Lower lobe of right lung (tissue), 2 donors: ENCODE results near the gene R3HDM2. TPM values are rescaled to one million over a fixed set of nuclear protein-coding genes. Genes with fewer than 3 reads are reported as not detected.
A peak's percentile ranks its signal among the peaks of the same experiment; 100 is the strongest.

Experiments used
- ATAC-seq, 2 donors: fragments of 200-7000 bp; cut with Tn5 transposase; one replicate each; pipeline ENCODE4 v1.9.1; 2020 to 2022; ENCODE audit warnings: mild to moderate bottlenecking in 2 of 2, moderate library complexity in 2 of 2
- DNase-seq: peaks from one replicate; pipeline ENCODE4 v3.0.0-alpha.2; 2020
- H3K27ac ChIP-seq: fragments of 200-600 bp; one replicate; pipeline ENCODE4 v1.8.0; 2022
- H3K27me3 ChIP-seq: fragments of 200-600 bp; one replicate; pipeline ENCODE4 v1.8.0; 2022; ENCODE audit warnings: low read depth
- H3K36me3 ChIP-seq: fragments of 200-600 bp; one replicate; pipeline ENCODE4 v1.8.0; 2022; ENCODE audit warnings: mild to moderate bottlenecking
- H3K4me1 ChIP-seq: fragments of 200-600 bp; one replicate; pipeline ENCODE4 v1.8.0; 2022
- H3K4me3 ChIP-seq: fragments of 200-600 bp; one replicate; pipeline ENCODE4 v1.8.0; 2022; ENCODE audit warnings: mild to moderate bottlenecking
- H3K9me3 ChIP-seq: fragments of 200-600 bp; one replicate; pipeline ENCODE4 v1.8.0; 2022
- intact Hi-C: fragments of 100-400 bp; cut with DNase I; formaldehyde crosslinking; loops from one replicate; pipeline ENCODE4 v1.11.0; 2022
- total RNA-seq: library from RNA; stranded (reverse); fragmentation: NEBNext Ultra II Directional; extraction: Animal tissue kit (Norgen Biotek cat#: 25700); gene quantifications from one replicate; pipeline ENCODE4 v1.2.1, GENCODE V29; 2021
- TF ChIP-seq, protein P1 (sequence below): fragments of 200-600 bp; IDR thresholded peaks from one replicate; pipeline ENCODE4 v1.8.0; 2022; ENCODE audit warnings: antibody characterized with exemption, mild to moderate bottlenecking
- donor health status: DM: no; HTN: yes; CAD: no; lungs with severe emphysema.

R3HDM2 gene
- total RNA-seq, 1 donor from 2014 or later = 79.3 TPM

DNA sequence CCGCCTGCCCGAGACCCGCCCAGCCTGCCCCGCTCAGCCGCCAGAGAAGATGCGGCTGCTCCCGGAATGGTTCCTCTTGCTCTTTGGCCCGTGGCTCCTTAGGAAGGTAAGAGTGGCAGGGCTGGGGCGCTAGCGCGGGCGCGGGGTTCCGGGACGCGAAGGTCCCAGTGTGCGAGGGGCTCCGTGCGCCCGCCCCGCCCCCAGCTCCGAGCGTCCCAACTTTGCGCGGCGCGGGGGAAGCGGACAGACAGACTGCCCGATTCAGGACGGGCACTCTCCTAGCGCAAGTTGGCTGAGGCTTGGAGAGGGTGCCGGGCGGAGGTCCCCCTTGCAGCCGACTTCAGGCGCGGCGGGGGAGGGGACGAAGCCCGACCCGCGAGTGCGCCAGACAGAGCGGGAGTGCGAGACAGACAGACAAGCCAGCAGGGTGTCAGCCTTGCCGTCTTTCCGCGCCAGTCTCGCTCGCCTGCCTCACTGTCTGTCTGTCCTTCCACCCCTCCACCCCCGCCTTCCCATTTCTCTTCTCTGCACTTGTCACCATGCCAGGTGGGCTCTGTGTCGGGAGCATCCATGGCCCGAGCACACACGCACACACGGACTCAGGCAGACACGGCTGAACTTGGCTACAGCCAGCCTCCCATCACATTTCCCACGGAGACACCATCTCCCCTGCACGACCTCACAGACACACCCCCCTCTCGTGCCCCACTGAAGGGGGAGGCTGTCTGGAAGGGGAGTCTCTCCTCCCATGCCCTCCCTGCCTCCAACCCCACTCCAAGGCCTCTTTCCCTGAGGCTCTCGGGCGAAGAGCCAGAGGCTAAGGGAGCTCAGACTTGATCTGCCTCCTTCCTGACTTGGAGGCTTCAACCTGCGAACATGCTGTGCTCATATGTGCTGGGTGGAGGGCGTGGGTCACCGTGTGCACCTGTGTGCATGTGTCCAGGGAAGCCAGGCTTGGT is 213.6 kb downstream of the R3HDM2 start:
- no peak for DNase-seq
- H3K27ac ChIP-seq = no peak overlapping the region
- no peaks in the 10 kb centered on the region for H3K9me3 ChIP-seq
- H3K27me3 ChIP-seq = peaks cover 79% of the 10 kb centered on the region
- H3K4me1 ChIP-seq = peaks cover 39% of the 10 kb centered on the region
- peaks cover 6% of the 10 kb centered on the region for H3K36me3 ChIP-seq
- intact Hi-C loops = no loop called here
- no peak for ATAC-seq
- TF ChIP-seq, protein P1, sequence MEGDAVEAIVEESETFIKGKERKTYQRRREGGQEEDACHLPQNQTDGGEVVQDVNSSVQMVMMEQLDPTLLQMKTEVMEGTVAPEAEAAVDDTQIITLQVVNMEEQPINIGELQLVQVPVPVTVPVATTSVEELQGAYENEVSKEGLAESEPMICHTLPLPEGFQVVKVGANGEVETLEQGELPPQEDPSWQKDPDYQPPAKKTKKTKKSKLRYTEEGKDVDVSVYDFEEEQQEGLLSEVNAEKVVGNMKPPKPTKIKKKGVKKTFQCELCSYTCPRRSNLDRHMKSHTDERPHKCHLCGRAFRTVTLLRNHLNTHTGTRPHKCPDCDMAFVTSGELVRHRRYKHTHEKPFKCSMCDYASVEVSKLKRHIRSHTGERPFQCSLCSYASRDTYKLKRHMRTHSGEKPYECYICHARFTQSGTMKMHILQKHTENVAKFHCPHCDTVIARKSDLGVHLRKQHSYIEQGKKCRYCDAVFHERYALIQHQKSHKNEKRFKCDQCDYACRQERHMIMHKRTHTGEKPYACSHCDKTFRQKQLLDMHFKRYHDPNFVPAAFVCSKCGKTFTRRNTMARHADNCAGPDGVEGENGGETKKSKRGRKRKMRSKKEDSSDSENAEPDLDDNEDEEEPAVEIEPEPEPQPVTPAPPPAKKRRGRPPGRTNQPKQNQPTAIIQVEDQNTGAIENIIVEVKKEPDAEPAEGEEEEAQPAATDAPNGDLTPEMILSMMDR = no peak
- H3K4me3 ChIP-seq = peak overlapping the region; percentile 52

DNA sequence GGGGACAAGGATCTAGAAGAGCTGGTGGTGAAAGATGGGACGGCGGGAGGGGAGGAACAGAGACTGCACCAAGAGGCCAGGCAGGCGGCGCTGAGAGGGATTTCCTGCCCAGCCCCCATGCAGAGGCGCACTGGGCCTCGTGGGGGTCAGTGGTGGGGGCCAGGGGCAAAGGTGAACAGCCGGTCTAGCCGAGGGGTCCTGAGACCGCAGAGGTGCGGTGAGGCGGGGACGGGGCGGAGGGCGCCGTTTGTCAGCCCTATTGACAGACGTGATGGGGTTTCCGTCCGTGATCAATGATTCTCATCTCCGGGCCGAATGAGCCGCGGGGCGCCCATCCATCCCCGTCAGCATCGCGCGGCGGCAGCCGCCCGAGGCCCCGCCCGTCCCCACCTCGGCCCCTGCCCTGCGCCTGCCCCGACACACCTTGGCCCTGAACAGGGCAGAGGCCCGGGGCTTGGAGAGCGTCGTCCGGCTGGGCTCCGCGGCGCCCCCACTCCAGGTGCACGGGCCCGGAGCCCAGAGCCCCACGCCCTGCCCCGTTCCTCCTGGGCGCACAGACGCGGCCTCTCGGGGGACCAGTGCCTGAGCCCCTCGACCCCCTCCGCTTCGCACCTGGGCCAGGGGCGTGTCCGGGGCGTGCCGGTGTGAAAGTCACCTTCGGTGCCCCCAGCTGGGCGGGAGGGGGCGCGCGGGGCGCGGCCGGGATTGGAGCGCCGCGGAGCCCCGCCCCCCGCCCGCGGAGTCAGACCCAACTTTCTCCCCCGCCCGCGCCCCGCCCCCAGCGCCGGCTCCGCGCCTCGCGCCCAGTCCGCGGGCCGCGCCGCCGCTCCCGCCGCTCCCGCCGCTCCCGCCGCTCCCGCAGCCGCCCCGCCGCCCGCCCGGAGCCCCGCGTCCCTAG is 214.6 kb downstream of the R3HDM2 start, which contains the start of gene NXPH4:
Gene NXPH4 (plus strand): TSS at position 781 of the 898 bp plus-strand sequence. CDS start 176 bp downstream, outside the sequence.
- Histone ChIP-seq H3K27me3 (peaks cover 69% of the 10 kb centered on the region), H3K9me3 (no peaks in the 10 kb centered on the region), H3K4me1 (peaks cover 39% of the 10 kb centered on the region), H3K36me3 (peaks cover 15% of the 10 kb centered on the region), H3K27ac (no peak within 1 kb of the TSS), H3K4me3 (peak within 1 kb of the TSS; percentile 52)
- TF ChIP-seq, protein P1 = no peak
- ATAC-seq (peak; percentile 5 to 6), DNase-seq (no peak)
- intact Hi-C loops = no loop called here

DNA sequence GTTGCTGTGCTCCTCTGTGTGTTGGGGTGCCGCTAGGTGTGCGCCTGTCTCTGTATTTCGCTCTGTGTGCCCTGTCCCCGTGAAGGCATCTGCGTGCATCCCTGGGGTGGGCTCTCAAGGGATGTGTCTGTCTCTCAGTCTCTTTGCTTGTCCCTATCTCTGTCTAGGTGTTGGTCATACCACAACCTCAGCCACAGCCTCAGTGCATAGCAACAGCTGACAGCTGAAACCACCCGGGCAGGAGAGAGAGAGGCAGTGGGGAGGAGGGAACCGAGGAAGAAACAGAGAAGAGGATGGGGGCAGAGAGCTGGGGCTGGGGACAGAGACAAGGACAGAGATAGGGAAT is 215.2 kb downstream of the R3HDM2 start:
- TF ChIP-seq, protein P1 = no peak
- DNase-seq (no peak), ATAC-seq (peak in 1 of 2 donors; percentile 1)
- Histone ChIP-seq H3K4me3 (no peak overlapping the region), H3K36me3 (peaks cover 21% of the 10 kb centered on the region), H3K9me3 (no peaks in the 10 kb centered on the region), H3K4me1 (peaks cover 39% of the 10 kb centered on the region), H3K27ac (no peak overlapping the region), H3K27me3 (peaks cover 64% of the 10 kb centered on the region)
- intact Hi-C loops = no loop called here

DNA sequence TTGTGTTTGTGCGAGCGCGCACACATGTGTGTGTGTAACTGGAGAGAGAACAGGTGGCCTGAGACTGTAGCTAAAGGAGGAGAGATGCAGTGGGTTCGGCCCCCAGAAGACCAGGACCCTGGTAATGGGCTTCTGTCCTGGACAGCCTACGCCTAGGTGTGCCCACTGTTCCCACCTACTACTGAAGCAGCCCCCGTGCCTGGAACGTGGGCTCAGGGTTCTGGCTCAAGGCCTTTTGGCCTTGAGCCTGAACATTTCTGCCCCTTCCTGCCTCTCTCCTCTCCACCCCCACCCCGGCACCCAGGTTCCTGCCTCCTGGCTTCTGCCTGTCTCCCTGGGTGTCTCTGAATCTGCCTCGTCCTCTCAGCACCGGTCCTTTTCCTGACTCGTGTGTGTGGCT is 215.8 kb downstream of the R3HDM2 start:
- Histone ChIP-seq H3K36me3 (peaks cover 27% of the 10 kb centered on the region), H3K4me3 (no peak overlapping the region), H3K4me1 (peaks cover 39% of the 10 kb centered on the region), H3K27me3 (peaks cover 59% of the 10 kb centered on the region), H3K27ac (no peak overlapping the region), H3K9me3 (no peaks in the 10 kb centered on the region)
- TF ChIP-seq, protein P1 = no peak
- ATAC-seq (no peak), DNase-seq (no peak)
- intact Hi-C loops = no loop called here

DNA sequence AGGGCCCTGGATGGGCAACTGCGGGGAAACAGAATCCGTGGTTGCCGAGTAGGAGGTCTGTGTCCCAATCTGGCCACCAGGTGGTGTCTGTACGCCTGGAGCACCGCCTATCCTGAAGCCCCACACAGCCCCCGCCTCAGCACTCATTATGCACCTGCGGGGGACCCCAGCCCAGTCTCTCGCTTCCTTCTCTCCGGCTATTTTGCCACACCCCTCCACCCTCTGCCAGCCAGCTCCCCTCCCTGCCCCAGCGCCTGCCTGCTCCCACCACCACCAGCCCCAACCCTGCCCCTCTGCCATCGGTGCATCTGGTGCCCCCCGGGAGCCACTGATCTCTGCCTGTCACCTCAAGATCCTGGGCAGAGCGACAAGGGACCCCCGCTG is 216.5 kb downstream of the R3HDM2 start:
- Histone ChIP-seq H3K27me3 (peaks cover 52% of the 10 kb centered on the region), H3K4me3 (no peak overlapping the region), H3K36me3 (peaks cover 34% of the 10 kb centered on the region), H3K27ac (no peak overlapping the region), H3K9me3 (no peaks in the 10 kb centered on the region), H3K4me1 (peaks cover 39% of the 10 kb centered on the region)
- DNase-seq (no peak), ATAC-seq (peak; percentile 66 to 77)
- TF ChIP-seq, protein P1 = peak; percentile 66
- intact Hi-C loops = no loop called here
